Natural killer cell (primary cell): ENCODE measurements around the gene COPS7B. TPM values are rescaled to one million over a fixed set of nuclear protein-coding genes. Genes with fewer than 3 reads are reported as not detected.
A peak's percentile ranks its signal among the peaks of the same experiment; 100 is the strongest.

Source experiments
- ATAC-seq, 3 donors: fragments of 150-1000 bp in 2 of 3; fragments of 200-7000 bp in 1 of 3; cut with Tn5 transposase; 1 replicate in 1 of 3; 2 replicates in 2 of 3; pipeline ENCODE4 v1.10.0; 2021; ENCODE audit warnings: mild to moderate bottlenecking in 2 of 3, moderate library complexity in 2 of 3
- DNase-seq, 2 donors: peaks; one replicate each; pipeline versions ENCODE4 v3.0.0 to v3.0.0-alpha.2; 2013 to 2021; ENCODE audit warnings: mixed read lengths in 1 of 2
- H3K27ac ChIP-seq: one replicate; pipeline ENCODE4 v1.5.1; 2013; ENCODE audit warnings: mild to moderate bottlenecking, low read length
- H3K27me3 ChIP-seq: one replicate; pipeline ENCODE4 v1.6.1; 2013; ENCODE audit warnings: low read length; ENCODE audit not compliant: control insufficient read depth, insufficient read depth
- H3K36me3 ChIP-seq: one replicate; pipeline ENCODE4 v1.6.1; 2013; ENCODE audit warnings: low read length; ENCODE audit not compliant: control insufficient read depth, insufficient read depth
- H3K4me1 ChIP-seq: one replicate; pipeline ENCODE4 v1.6.1; 2013; ENCODE audit warnings: low read length; ENCODE audit not compliant: control insufficient read depth, insufficient read depth
- H3K4me3 ChIP-seq: one replicate; pipeline ENCODE4 v1.5.1; 2013; ENCODE audit warnings: low read length
- H3K9me3 ChIP-seq: one replicate; pipeline ENCODE4 v1.6.1; 2013; ENCODE audit warnings: low read length; ENCODE audit not compliant: control insufficient read depth, insufficient read depth
- H3K27ac Mint-ChIP-seq, 2 donors: one replicate each; pipeline ENCODE4 v1.8.0; 2022; ENCODE audit warnings: mild to moderate bottlenecking in 2 of 2, mixed read lengths in 2 of 2, moderate library complexity in 1 of 2
- H3K27me3 Mint-ChIP-seq, 2 donors: one replicate each; pipeline ENCODE4 v1.8.0; 2022; ENCODE audit warnings: low read depth in 2 of 2, mixed read lengths in 2 of 2
- H3K36me3 Mint-ChIP-seq: one replicate; pipeline ENCODE4 v1.8.0; 2022; ENCODE audit warnings: mixed read lengths
- H3K4me1 Mint-ChIP-seq, 2 donors: one replicate each; pipeline ENCODE4 v1.8.0; 2022; ENCODE audit warnings: mixed read lengths in 2 of 2
- H3K4me3 Mint-ChIP-seq: one replicate; pipeline ENCODE4 v1.8.0; 2022; ENCODE audit warnings: mild to moderate bottlenecking, moderate library complexity, mixed read lengths
- H3K9me3 Mint-ChIP-seq, 2 donors: one replicate each; pipeline ENCODE4 v1.8.0; 2022; ENCODE audit warnings: mixed read lengths in 2 of 2
- WGBS: methylation state at CpG from one replicate; pipeline ENCODE4 v1.1.7; 2013; ENCODE audit warnings: missing lambda C conversion rate; ENCODE audit not compliant: insufficient coverage; 5-methylcytosine and 5-hydroxymethylcytosine counted together
- intact Hi-C: fragments of 100-400 bp; cut with micrococcal nuclease; formaldehyde crosslinking; loops from one replicate; pipeline ENCODE4 v1.14.2; 2022
- total RNA-seq, 4 donors: library from RNA; stranded (reverse); fragments of 120-200 nt in 1 of 4; gene quantifications; one replicate each; pipeline versions ENCODE4 v1.2.3 to v1.2.4, GENCODE V29; 2013 to 2022
- TF ChIP-seq, protein P1 (sequence below): fragments of 200-600 bp; IDR thresholded peaks from one replicate; pipeline ENCODE4 v1.8.0; 2022; ENCODE audit warnings: antibody characterized with exemption

Gene COPS7B
- total RNA-seq, 3 donors from 2014 or later (not counting 1 experiment from before 2014, with no cell fraction given): 44.2 to 59.9 (median 53.9) TPM

DNA sequence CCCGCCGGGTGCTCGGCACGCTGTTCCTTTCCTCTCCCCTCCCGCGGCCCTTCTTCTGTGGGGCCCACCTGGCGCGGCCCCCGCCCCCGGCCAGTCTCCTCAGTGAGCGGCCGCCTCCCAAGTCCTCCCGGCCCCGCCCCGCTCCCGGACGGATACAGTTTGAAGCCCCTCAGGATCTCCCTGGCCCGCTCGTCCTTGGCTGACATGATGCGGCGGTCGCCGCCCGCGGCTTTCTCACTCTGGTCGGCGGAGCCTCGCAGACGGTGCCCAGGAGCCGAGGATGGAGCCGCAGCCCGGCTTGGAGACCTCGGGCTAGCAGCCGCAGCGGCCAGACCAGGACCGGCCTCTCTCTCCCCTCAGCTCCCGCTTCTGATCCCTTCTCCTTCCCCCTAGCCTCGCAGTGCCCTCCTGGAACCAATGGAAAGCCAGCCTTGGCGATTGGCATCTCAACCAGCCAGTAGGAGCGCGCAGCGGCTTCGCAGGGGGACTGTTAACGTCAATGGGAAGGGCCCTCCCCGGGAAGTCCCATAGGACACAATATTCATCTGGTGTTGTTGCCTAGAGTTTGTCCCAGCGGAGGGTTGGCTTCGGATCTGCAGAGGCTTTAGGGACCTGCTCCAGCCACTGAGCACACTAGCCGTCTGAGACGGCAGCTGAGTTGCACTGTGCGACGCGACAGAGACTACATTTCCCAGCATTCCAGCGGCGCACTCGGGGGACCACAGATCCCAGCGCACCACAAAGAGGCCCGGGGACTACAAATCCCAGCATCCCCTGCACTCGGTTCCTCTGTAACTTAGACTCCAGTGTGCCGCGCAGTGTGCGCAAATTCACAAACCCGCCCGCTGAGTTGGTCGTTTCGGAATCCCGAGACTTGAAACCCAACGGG, 5.1 kb upstream of the COPS7B start, which contains the start of gene PDE6D:
TSS of gene PDE6D (minus strand) at position 374 of the 889 bp plus-strand sequence. CDS start at position 206, 168 bp downstream.
- no peaks in the 10 kb centered on the region for H3K9me3 ChIP-seq
- peak; percentile 97 to 98 for DNase-seq
- H3K27me3 Mint-ChIP-seq: no peaks in the 10 kb centered on the region
- WGBS: under 1% methylated on average over 67 of the region's 67 CpGs
- H3K4me3 Mint-ChIP-seq: peak within 1 kb of the TSS; percentile 98
- intact Hi-C loops: loop anchor here (2.0 to 5.0 kb wide), 2 partner anchors 74 to 114 kb away; no protein-coding TSS in a partner anchor
- H3K36me3 ChIP-seq: no peaks in the 10 kb centered on the region
- no peaks in the 10 kb centered on the region for H3K36me3 Mint-ChIP-seq
- H3K4me1 Mint-ChIP-seq: peaks cover 54 to 63% of the 10 kb centered on the region in 2 donors
- H3K27ac Mint-ChIP-seq: peak within 1 kb of the TSS; percentile 98
- H3K27ac ChIP-seq: peak within 1 kb of the TSS; percentile 89
- no peaks in the 10 kb centered on the region for H3K9me3 Mint-ChIP-seq
- ATAC-seq: peak; percentile 90 to 96 (median 93)
- TF ChIP-seq, protein P1, sequence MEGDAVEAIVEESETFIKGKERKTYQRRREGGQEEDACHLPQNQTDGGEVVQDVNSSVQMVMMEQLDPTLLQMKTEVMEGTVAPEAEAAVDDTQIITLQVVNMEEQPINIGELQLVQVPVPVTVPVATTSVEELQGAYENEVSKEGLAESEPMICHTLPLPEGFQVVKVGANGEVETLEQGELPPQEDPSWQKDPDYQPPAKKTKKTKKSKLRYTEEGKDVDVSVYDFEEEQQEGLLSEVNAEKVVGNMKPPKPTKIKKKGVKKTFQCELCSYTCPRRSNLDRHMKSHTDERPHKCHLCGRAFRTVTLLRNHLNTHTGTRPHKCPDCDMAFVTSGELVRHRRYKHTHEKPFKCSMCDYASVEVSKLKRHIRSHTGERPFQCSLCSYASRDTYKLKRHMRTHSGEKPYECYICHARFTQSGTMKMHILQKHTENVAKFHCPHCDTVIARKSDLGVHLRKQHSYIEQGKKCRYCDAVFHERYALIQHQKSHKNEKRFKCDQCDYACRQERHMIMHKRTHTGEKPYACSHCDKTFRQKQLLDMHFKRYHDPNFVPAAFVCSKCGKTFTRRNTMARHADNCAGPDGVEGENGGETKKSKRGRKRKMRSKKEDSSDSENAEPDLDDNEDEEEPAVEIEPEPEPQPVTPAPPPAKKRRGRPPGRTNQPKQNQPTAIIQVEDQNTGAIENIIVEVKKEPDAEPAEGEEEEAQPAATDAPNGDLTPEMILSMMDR: no peak
- H3K27me3 ChIP-seq: no peaks in the 10 kb centered on the region
- H3K4me3 ChIP-seq: peak within 1 kb of the TSS; percentile 86
- peaks cover 18% of the 10 kb centered on the region for H3K4me1 ChIP-seq

DNA sequence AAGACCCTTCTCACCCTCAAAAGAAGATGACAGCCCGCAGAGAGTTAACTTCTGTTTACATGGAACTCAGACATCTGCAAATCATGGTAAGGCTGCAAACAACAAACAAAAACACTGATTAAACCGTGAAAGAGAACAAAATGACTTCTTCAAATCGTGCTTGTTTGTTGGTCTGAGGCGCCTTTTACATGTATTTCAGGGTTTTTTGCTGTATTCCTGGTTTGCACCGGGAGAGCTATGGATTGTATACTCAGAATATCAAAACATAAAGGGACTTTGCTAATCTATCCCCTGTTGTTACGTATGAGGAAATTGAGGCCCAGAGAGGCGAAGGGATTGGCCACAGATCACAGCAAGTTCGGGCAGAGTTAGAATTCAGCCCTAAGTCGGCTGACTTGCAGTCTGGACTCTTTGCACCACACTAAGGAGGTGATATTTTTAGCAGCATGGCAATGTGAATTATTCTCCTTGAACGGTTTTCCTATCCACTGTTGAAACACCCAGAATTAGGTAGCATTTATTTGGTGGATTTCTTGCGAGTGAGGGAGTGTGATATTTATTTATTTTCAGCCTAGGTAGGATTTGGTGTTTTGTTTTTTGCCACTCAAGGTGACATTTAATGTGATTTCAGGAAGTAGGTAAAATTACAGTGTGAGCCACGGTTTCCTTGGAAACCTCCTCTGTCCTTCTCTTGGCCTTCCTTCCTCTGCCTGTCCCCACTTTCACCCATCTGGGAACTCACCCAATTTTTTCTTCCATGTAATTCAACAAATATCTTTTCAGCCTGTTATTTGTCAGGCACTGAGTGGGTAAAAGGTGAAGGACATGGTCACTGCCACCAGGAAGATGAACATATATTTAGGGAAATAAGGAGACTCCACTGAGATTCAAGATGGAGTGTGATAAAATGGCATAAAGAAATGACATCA, 4.2 kb upstream of the COPS7B start:
- TF ChIP-seq, protein P1: no peak
- no peaks in the 10 kb centered on the region for H3K36me3 Mint-ChIP-seq
- ATAC-seq (no peak), DNase-seq (peak in 1 of 2 donors; percentile 65)
- H3K27ac Mint-ChIP-seq: peak overlapping the region; percentile 98
- no peaks in the 10 kb centered on the region for H3K27me3 Mint-ChIP-seq
- H3K27ac ChIP-seq: peak overlapping the region; percentile 89
- peak overlapping the region; percentile 86 for H3K4me3 ChIP-seq
- intact Hi-C loops: loop anchor here (2.0 to 5.0 kb wide), 2 partner anchors 75 to 115 kb away; no protein-coding TSS in a partner anchor
- peaks cover 60 to 70% of the 10 kb centered on the region in 2 donors for H3K4me1 Mint-ChIP-seq
- H3K4me1 ChIP-seq: peaks cover 24% of the 10 kb centered on the region
- no peaks in the 10 kb centered on the region for H3K9me3 ChIP-seq
- H3K36me3 ChIP-seq: no peaks in the 10 kb centered on the region
- peak overlapping the region; percentile 98 for H3K4me3 Mint-ChIP-seq
- WGBS: 4% methylated on average over 10 of the region's 12 CpGs
- no peaks in the 10 kb centered on the region for H3K27me3 ChIP-seq
- H3K9me3 Mint-ChIP-seq: no peaks in the 10 kb centered on the region

DNA sequence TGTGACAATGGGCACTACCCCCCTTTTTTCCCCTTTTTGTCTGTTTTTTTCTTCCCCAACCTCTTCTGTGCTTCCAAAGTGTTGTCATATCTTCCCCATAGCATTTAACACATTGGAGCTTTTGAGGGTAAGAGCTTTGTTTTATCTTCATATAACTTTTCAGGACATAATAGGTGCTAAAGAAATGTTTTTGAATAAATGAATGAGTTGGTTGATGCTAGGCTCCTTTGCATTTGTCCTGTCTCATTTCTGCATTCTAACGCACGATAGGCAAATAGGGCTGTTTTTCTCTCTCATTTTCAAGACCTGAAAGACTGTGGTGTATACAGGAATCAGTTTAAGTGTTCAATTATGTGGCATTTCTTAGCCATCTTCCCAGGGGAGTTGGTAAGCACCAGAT, 832 bp upstream of the COPS7B start:
- H3K4me1 ChIP-seq: peaks cover 20% of the 10 kb centered on the region
- Mint-ChIP-seq H3K9me3 (no peaks in the 10 kb centered on the region), H3K4me1 (peaks cover 60 to 71% of the 10 kb centered on the region in 2 donors), H3K4me3 (peak overlapping the region; percentile 95), H3K36me3 (no peaks in the 10 kb centered on the region), H3K27ac (peak overlapping the region; percentile 82 to 89), H3K27me3 (no peaks in the 10 kb centered on the region)
- H3K36me3 ChIP-seq: peaks cover 9% of the 10 kb centered on the region
- no peak overlapping the region for H3K4me3 ChIP-seq
- intact Hi-C loops: no loop called here
- no peaks in the 10 kb centered on the region for H3K9me3 ChIP-seq
- ATAC-seq (no peak), DNase-seq (no peak)
- TF ChIP-seq, protein P1: no peak
- no peaks in the 10 kb centered on the region for H3K27me3 ChIP-seq
- 94% methylated on average over 2 of the region's 2 CpGs for WGBS
- no peak overlapping the region for H3K27ac ChIP-seq
